SIG-M5 (cell line): Measurements from ENCODE around the gene EPG5.
"Not testable (repeated sequence)": the region's sequence is repeated elsewhere in the genome, so short reads cannot be mapped to it uniquely, and the experiment has no call there.

ENCODE experiments used
- DNase-seq: peaks from one replicate; lab custom pipeline; 2025; lab: John Stamatoyannopoulos, UW

EPG5 gene

GRCh38 chr18:45974088-45974536 is 7.0 kb upstream of the EPG5 start:
- DNase-seq: peak; percentile 72

DNA sequence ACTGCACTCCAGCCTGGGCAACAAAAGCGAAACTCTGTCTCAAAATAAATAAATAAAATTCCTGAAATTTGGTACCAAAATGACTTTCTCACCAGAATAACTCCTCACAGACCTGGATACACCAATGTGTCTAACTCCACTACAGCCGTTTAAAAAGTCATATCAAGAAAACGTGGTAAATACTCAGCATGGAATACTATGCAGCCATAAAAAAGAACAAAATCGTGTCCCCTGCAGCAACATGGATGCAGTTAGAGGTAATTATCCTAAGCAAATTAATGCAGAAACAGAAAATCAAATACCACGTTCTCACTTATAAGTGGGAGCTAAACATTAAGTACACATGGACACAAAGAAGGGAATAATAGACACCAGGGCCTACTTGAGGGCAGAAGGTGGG is 2.2 kb downstream of the EPG5 start:
- DNase-seq: not testable (repeated sequence)

DNA sequence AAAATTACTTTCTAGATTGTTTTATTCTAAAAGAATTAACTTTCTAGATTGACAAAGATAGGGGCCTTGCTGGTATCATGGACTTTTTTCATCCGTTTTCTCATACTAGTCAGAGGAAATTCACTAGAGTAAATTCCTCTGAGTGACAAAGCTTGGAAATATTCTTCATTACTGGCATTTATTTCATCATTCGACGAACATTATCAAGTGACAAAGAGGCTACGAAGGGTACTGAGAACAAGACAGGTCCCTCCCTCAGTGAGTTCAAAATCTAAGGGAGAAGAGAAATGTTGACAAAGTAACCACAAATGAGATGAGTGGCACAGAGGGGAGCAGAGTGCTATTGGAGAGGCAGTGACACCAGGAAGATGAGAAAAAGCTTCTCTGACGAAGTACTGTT is 4.3 kb downstream of the EPG5 start:
- DNase-seq: no peak

DNA sequence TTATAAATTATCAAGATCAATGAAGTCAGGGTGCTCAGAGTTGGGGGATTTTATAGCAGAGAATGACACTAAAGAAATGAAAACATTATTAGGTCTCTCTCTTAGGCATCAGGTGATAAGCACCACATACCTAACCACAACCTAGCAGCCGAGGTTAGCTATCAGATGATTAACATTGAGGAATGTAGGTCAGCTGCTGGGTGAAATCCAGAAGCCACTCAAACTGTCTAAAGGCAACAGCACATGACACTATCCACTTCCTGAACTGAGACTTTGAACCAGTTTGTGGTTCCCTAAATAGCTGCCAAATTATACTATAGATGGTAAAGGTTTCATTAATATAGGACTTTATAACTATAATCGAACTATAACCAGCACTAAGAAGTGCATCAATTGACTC is 4.7 kb downstream of the EPG5 start:
- DNase-seq: no peak

- DNase-seq: not testable (repeated sequence)
These were observed 7.6 kb downstream of the EPG5 start for GRCh38 chr18:45959484-45959883.

DNA sequence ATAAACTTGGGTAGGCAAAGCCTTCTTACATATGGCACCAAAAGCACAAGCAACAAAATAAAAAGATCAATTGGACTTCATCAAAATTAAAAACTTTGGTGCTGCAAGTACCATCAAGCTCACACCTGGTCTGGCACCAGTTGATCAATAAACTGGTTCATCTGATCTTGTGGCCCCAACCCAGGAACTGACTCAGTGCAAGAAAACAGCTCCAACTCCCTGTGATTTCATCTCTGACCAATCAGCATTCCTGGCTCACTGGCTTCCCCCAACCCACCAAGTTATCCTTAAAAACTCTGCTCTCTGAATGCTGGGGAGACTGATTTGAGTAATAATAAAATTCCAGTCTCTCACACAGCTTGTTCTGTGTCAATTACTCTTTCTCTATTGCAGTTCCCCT is 8.4 kb downstream of the EPG5 start:
- no peak for DNase-seq

GRCh38 chr18:45958027-45958426 is 9.1 kb downstream of the EPG5 start:
- DNase-seq: no peak

GRCh38 chr18:45957100-45957499 is 10.0 kb downstream of the EPG5 start:
- no peak for DNase-seq

DNA sequence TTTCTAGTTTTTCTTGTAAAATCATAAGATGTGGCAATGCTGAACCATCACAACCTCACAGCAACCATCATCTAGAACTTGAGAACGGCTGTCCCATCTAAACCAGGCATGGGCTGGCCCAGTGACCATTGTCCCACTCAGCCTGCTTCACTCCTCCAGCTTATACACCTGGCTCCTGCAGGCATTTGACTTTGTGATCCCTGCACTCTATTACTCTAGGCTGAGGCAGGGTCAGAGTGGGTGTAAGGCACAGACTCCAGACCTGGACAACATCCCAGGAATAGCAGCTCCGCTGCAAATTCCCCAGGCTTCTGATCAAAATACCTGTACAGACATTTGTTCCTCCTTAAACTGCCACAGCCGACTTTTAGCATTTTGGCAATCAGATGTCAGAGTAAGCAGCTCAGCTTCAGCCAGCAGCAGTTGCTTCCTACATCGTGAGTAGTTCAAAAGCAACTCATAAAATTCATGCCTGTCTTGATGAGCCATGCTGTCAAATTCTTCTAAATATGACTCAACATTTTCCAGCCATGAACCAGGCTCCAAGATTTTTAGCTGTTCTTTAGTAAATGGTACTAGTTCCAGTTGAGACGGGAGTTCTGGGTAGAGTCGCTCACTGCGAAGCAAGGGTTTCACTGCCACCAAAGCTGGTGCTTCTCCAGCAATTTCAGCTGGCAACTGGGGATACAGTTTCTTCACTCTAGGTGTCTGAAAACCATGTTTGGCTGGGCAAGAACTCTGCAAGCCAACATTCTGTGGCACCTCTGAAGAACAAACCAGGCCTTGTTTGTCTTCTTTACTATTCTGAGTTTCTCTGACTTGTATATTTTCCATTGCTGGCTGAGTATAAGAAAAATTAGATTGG is 12.8 kb downstream of the EPG5 start:
- DNase-seq: no peak

DNA sequence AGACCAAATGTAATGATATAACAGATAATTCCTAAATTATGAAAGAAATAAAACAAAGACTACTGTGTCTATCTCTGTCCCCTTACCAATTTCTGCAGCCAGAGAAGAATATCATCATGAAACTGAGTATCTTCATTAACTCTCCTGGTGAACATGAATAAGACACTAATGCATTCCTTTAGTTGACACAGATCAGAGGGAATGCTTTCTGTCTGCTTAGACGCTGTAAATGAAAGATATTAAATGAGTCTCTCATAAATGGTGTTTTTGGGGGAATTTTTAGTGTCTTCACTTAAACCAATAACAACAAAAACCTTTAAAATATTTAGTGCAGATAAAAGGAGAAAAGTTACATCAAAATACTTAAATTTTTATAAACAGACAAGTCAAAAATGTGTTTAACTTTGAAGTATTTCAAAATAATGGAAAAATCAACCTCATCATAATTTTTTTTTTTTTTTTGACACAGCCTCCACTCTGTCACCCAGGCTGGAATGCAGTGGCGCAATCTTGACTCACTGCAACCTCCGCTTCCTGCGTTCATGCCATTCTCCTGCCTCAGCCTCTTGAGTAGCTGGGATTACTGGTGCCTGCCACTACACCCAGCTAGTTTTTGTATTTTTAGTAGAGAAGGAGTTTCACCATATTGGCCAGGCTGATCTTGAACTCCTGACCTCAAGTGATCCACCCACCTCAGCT is 16.0 kb downstream of the EPG5 start:
- DNase-seq: no peak

DNA sequence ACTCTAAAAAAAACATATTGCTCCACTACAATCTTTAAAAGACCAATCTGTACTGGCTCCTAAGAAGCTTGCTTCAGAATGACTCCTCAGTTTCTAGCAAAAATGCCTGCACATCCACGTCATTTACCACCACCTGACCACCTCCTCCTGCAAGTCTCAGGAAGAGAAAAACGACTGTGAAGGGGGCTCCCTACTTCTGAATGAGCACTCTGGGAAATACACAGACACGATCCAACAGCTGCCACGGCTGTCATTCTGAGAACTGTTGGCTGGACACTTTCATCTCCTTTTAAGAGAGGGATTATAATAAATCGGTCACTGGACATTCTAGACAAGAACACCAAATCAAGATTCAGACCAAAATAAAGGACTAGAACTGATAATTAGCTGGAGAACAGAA is 21.5 kb downstream of the EPG5 start:
- DNase-seq: no peak

DNA sequence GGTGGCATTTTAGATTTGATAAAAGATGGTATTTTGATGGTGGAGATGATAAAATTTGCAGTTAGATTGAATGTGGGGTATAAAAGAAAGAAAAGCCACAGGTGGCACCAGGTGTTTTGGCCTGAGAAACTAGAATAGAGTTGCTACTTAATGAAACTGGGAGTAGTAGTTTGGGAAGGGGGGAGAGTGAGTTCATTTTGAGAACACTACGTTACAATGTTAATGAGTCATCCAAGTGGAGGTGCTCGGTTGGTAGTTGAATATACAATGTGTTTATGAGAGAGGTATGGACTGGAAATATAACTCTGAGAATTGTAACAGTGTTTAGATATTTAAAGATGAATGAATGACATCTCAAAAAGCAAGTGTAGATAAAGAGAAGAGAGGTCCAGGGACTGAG is 26.4 kb downstream of the EPG5 start:
- DNase-seq: no peak

- DNase-seq: no peak
These were observed 27.9 kb downstream of the EPG5 start for GRCh38 chr18:45939236-45939635.

DNA sequence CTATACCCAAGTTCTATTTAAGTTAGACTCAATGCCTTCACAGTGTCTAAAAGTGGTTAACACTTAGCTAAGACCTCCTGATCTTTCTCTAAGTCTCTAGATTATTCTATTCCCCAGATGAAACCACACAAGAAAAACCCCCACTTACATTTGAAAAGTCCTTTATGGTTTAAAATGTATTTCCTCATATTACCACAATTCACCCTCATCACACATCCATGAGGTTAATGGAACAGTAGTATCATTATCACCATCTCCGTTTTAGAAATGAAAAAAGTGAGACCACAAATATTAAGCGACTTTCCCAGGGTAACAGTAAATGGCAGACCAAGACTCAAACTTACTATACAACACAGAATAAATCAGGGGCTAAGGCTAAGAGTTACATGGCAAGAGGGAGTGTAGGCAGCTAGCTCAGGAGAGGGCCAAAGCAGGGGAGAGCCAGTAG is 28.6 kb downstream of the EPG5 start:
- no peak for DNase-seq

DNA sequence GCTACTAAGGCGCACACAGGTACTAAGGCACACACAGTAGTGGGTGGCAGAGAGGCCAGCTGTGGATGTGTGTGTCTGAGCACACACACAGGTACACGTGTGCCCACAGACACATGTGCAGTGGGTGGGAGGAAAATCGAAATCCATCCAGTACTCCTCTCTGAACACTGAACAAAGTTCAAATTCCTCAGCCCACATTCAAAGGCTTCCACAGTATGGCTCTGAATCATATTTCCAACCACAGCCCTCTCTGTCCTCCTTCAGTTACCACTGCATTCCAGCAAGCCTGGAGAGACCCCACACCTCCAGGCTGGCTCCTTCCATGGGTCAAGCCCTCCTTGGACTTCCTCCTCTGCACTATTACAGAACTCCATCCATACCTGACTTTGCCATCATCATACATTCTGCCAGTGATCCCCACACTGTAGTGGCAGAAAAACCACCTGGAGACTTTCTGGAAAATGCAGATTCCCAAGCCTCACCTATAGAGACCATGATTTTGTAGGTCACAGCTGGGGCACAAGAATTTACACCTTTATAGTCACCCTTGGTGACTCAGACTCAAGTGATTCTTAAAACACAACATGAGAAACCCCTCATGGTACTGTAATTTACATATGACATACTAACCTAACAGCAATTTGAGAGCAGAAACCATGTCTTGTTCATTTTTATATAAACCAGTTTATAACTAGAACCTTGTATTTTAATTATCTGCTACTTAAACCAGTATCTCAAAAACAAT is 31.4 kb downstream of the EPG5 start:
- no peak for DNase-seq

DNA sequence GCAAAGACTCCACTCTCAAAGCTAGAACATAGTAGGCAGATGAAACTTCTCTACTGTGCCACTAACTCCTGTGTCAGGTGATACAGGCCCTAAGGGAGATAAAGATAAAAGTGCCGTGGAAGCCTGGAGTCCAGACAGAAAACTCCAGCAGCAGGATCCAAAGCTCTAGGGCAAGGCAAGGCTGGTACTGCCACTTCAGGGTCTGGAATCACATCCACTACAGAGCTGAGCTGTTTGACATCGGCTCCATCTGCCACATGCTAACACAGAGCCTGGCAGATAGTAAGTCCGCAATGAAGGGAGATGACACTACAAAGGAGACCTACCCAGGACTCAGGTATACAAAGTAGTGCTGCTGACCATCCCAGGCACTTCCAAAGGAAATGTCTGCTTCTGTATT is 34.4 kb downstream of the EPG5 start:
- DNase-seq: no peak

DNA sequence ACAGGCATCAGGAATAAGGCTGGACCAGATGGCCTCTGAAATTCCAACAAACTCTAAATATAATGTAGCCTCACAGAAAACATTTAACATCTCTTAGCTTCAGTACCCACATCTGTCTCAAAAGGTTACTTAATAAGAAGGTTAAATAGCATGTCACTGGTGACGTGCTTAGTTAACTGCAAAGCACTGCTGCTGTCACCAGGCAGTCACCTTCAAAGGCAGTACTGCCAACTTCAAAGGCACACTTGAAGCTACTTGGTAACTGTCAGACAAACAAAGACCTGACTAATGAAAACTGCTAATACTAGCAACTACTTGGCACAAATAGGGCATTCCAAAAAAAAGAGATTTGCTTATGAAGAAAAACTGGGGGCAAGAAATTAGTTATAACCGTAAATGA is 36.2 kb downstream of the EPG5 start:
- no peak for DNase-seq

DNA sequence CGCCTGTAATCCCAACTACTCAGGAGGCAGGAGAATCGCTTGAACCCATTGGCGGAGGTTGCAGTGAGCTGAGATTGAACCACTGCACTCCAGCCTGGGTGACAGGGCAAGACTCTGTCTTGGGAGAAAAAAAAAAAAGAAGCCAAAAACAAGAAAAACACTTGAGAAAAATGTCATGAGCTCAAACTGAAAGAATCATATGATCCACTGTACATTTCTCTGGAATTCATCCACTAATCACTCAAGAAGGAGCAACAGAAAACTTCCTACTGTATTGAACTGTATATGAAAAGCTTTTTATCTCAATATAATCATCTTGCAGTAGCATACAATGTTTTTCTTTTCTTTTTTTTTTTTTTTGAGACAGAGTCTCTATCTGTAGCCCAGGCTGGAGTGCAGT is 40.4 kb downstream of the EPG5 start:
- DNase-seq: no peak

DNA sequence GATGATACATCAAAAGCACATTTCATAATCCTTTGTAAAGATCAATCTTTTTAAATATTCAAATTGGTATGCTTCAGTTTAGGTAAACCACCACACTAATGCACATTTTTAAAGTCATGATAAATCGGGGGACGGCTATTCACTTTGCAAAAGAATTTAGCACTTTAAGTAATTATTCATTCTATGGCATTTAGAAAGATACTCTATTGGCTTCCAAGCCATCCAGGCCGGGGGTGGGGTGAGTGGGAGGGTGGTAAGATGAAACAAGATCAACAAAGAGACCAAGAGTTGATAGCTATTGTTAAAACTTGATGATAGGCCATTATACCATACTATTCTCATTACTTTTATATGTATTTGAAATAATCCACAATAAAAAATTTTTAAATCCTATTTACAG is 41.0 kb downstream of the EPG5 start:
- no peak for DNase-seq

- DNase-seq: no peak
These were observed 44.0 kb downstream of the EPG5 start for GRCh38 chr18:45923138-45923537.

DNA sequence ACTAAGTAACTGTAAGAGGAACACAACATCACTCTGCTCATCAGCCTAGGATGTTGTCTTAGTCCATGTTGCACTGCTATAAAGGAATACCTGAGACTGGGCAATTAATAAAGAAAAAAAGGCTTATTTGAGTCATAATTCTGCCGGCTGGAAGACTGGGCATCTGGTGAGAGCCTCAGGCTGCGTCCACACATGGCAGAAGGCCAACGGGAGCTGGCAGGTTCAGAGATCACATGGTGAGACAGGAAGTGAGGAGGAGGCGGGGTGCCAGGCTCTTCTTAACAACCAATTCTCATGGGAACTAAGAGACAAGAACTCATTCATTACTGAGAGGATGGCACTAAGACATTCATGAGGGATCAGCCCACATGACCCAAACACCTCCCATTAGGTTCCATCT is 46.8 kb downstream of the EPG5 start:
- DNase-seq: no peak

GRCh38 chr18:45916302-45916701 is 50.8 kb downstream of the EPG5 start:
- no peak for DNase-seq

GRCh38 chr18:45913276-45913675 is 53.9 kb downstream of the EPG5 start:
- DNase-seq: no peak
